H4 (cell line): ENCODE data around the gene OR1S2. TPM values are rescaled to one million over a fixed set of nuclear protein-coding genes. Genes with fewer than 3 reads are reported as not detected.

Source experiments
- total RNA-seq: library from RNA; depleted of rRNA; stranded (reverse); fragments of >200 nt; shearing (Covaris generic); gene quantifications from 2 replicates; pipeline ENCODE4 v1.2.3, GENCODE V29; 2014; rRNA removed

Gene OR1S2
- total RNA-seq, 1 experiment from 2014 or later: not detected

Other genes with a start within 250 kb of the OR1S2 start
- not detected in 2 replicates for gene OR9Q1, start 180.3 kb downstream of the OR1S2 start, total RNA-seq
- not detected in 2 replicates for gene OR6Q1, start 173.2 kb downstream of the OR1S2 start, total RNA-seq
- not detected in 2 replicates for gene OR9I1, start 78.6 kb downstream of the OR1S2 start, total RNA-seq
- not detected in 2 replicates for gene OR9Q2, start 15.1 kb downstream of the OR1S2 start, total RNA-seq
- not detected in 2 replicates for gene OR1S1, start 8.6 kb upstream of the OR1S2 start, total RNA-seq
- gene OR10Q1, start 24.8 kb upstream of the OR1S2 start, total RNA-seq: not detected in 2 replicates
- gene OR10W1, start 64.1 kb upstream of the OR1S2 start, total RNA-seq: not detected in 2 replicates
- gene OR5B17, start 154.9 kb upstream of the OR1S2 start, total RNA-seq: not detected in 2 replicates
- gene OR5B3, start 202.7 kb upstream of the OR1S2 start, total RNA-seq: not detected in 2 replicates
- not detected in 2 replicates for gene OR5B2, start 224.0 kb upstream of the OR1S2 start, total RNA-seq
- not detected in 2 replicates for gene OR5B12, start 238.1 kb upstream of the OR1S2 start, total RNA-seq